ENCODE measurements around the gene RAMP1.

RAMP1 gene

GRCh38 chr2:237861875-237862527 lies 2.6 kb downstream of the RAMP1 start:
- TF ChIP-seq ELF4 (IDR thresholded peaks at IDR 0.05) (no peak), PKNOX1 (IDR thresholded peaks at IDR 0.05) (no peak), NFRKB (IDR thresholded peaks at IDR 0.05) (no peak), CTBP1 (IDR thresholded peaks at IDR 0.05; ENCODE audit: borderline replicate concordance) (no peak), ZNF384 (IDR thresholded peaks at IDR 0.05) (no peak), HDGF (IDR thresholded peaks at IDR 0.05; ENCODE audit: borderline replicate concordance) (no peak)
- no peak for DNase-seq (ENCODE audit: extremely low spot score)
- CTCF ChIA-PET = interaction anchor here (0.6 kb wide), 2 partner anchors 270 to 446 kb away, joined by 3 read pairs; no protein-coding TSS in a partner anchor
- POLR2A ChIA-PET = interaction anchor here (1.0 kb wide), 1 partner anchor 199 kb away, joined by 3 read pairs; the partner anchor contains the start of gene SCLY

- no peak for TF ChIP-seq FOXA1 (IDR thresholded peaks at IDR 0.05)
- no peak for TF ChIP-seq TARDBP (IDR thresholded peaks at IDR 0.05)
- no peak for DNase-seq (ENCODE audit: extremely low spot score)
- ChIA-PET CTCF (interaction anchor here (0.6 kb wide), 1 partner anchor 271 kb away, joined by 3 read pairs; no protein-coding TSS in a partner anchor), POLR2A (interaction anchor here (1.0 kb wide), 1 partner anchor 198 kb away, joined by 3 read pairs; the partner anchor contains the start of gene SCLY)
Observed at GRCh38 chr2:237862528-237862895, 3.1 kb downstream of the RAMP1 start.

GRCh38 chr2:237863102-237863511 lies 3.7 kb downstream of the RAMP1 start:
- ChIA-PET CTCF (interaction anchor here (0.6 kb wide), 1 partner anchor 271 kb away, joined by 3 read pairs; no protein-coding TSS in a partner anchor), POLR2A (interaction anchor here (1.0 kb wide), 1 partner anchor 198 kb away, joined by 3 read pairs; the partner anchor contains the start of gene SCLY)
- TF ChIP-seq FOXK2 (IDR thresholded peaks at IDR 0.05) = no peak
- TF ChIP-seq L3MBTL2 (conservative IDR thresholded peaks at IDR 0.05) = no peak
- no peak for TF ChIP-seq LEF1 (IDR thresholded peaks at IDR 0.05; ENCODE audit: borderline replicate concordance)
- no peak for DNase-seq (ENCODE audit: extremely low spot score)

GRCh38 chr2:237863689-237864443 lies 4.4 kb downstream of the RAMP1 start:
- ChIA-PET POLR2A (no interaction called here), CTCF (no interaction called here)
- DNase-seq (ENCODE audit: extremely low spot score) = no peak
- TF ChIP-seq CTBP1 (IDR thresholded peaks at IDR 0.05; ENCODE audit: borderline replicate concordance) = no peak
- no peak for TF ChIP-seq ELF4 (IDR thresholded peaks at IDR 0.05)
- no peak for TF ChIP-seq SP1 (IDR thresholded peaks at IDR 0.05)
- TF ChIP-seq ARNT (IDR thresholded peaks at IDR 0.05) = no peak
- no peak for TF ChIP-seq PKNOX1 (IDR thresholded peaks at IDR 0.05)
- TF ChIP-seq FOXM1 (IDR thresholded peaks at IDR 0.05; ENCODE audit: borderline replicate concordance) = no peak
- TF ChIP-seq NFRKB (IDR thresholded peaks at IDR 0.05) = no peak
- TF ChIP-seq FOXA1 (IDR thresholded peaks at IDR 0.05) = no peak
- no peak for TF ChIP-seq LEF1 (IDR thresholded peaks at IDR 0.05; ENCODE audit: borderline replicate concordance)
- TF ChIP-seq ZNF384 (IDR thresholded peaks at IDR 0.05) = no peak
- TF ChIP-seq TARDBP (IDR thresholded peaks at IDR 0.05) = no peak

GRCh38 chr2:237864444-237864931 lies 5.1 kb downstream of the RAMP1 start:
- POLR2A ChIA-PET = no interaction called here
- CTCF ChIA-PET = no interaction called here
- TF ChIP-seq ZNF384 (IDR thresholded peaks at IDR 0.05) = no peak
- no peak for TF ChIP-seq LEF1 (IDR thresholded peaks at IDR 0.05; ENCODE audit: borderline replicate concordance)
- TF ChIP-seq FOXA1 (IDR thresholded peaks at IDR 0.05) = no peak
- TF ChIP-seq CTBP1 (IDR thresholded peaks at IDR 0.05; ENCODE audit: borderline replicate concordance) = no peak
- no peak for TF ChIP-seq BHLHE40 (IDR thresholded peaks at IDR 0.05; ENCODE audit: borderline replicate concordance)
- no peak for TF ChIP-seq FOXK2 (IDR thresholded peaks at IDR 0.05)
- no peak for TF ChIP-seq SP1 (IDR thresholded peaks at IDR 0.05)
- TF ChIP-seq SUZ12 (IDR thresholded peaks at IDR 0.05) = no peak
- no peak for TF ChIP-seq L3MBTL2 (conservative IDR thresholded peaks at IDR 0.05)
- no peak for TF ChIP-seq ELF4 (IDR thresholded peaks at IDR 0.05)
- no peak for DNase-seq (ENCODE audit: extremely low spot score)

GRCh38 chr2:237864940-237865622 lies 5.7 kb downstream of the RAMP1 start:
- TF ChIP-seq LEF1 (IDR thresholded peaks at IDR 0.05; ENCODE audit: borderline replicate concordance) (no peak), ARNT (IDR thresholded peaks at IDR 0.05) (no peak), SP1 (IDR thresholded peaks at IDR 0.05) (no peak), CTBP1 (IDR thresholded peaks at IDR 0.05; ENCODE audit: borderline replicate concordance) (no peak), L3MBTL2 (conservative IDR thresholded peaks at IDR 0.05) (no peak), TARDBP (IDR thresholded peaks at IDR 0.05) (no peak), HDGF (IDR thresholded peaks at IDR 0.05; ENCODE audit: borderline replicate concordance) (no peak), FOXK2 (IDR thresholded peaks at IDR 0.05) (no peak), FOXM1 (IDR thresholded peaks at IDR 0.05; ENCODE audit: borderline replicate concordance) (no peak), SUZ12 (IDR thresholded peaks at IDR 0.05) (no peak), PKNOX1 (IDR thresholded peaks at IDR 0.05) (no peak), BHLHE40 (IDR thresholded peaks at IDR 0.05; ENCODE audit: borderline replicate concordance) (no peak), ZNF384 (IDR thresholded peaks at IDR 0.05) (no peak), ELF4 (IDR thresholded peaks at IDR 0.05) (no peak), NFRKB (IDR thresholded peaks at IDR 0.05) (no peak), FOXA1 (IDR thresholded peaks at IDR 0.05) (no peak)
- DNase-seq (ENCODE audit: extremely low spot score) = no peak
- CTCF ChIA-PET = no interaction called here
- POLR2A ChIA-PET = no interaction called here

All from HEK293T (cell line).